Kidney epithelial cell (primary cell): ENCODE data around the gene CD53. TPM values are rescaled to one million over a fixed set of nuclear protein-coding genes. Genes with fewer than 3 reads are reported as not detected.

Source experiments
- DNase-seq: peaks from one replicate; pipeline ENCODE4 v3.0.0-alpha.2; 2010; ENCODE audit warnings: low read depth
- H3K27me3 ChIP-seq: 2 replicates; pipeline ENCODE4 v1.6.0; 2011; ENCODE audit warnings: low read length; ENCODE audit not compliant: control insufficient read depth, insufficient read depth
- H3K36me3 ChIP-seq: 2 replicates; pipeline ENCODE4 v1.5.1; 2011; ENCODE audit warnings: low read length; ENCODE audit not compliant: control insufficient read depth, insufficient read depth
- H3K4me3 ChIP-seq: 2 replicates; pipeline ENCODE4 v1.5.1; 2011; ENCODE audit warnings: low read depth, mild to moderate bottlenecking, control low read depth, low read length
- CTCF ChIP-seq: IDR thresholded peaks from 2 replicates; pipeline ENCODE4 v1.5.1; 2011; ENCODE audit warnings: mild to moderate bottlenecking, moderate library complexity, low read length, control low read depth, inconsistent platforms; ENCODE audit not compliant: insufficient read depth, poor library complexity, severe bottlenecking
- total RNA-seq: library from RNA; depleted of rRNA; stranded (reverse); fragments of >200 nt; gene quantifications from 2 replicates; pipeline ENCODE4 v1.2.3, GENCODE V29; 2015

The CD53 gene
- total RNA-seq, 1 donor from 2014 or later = not detected

DNA sequence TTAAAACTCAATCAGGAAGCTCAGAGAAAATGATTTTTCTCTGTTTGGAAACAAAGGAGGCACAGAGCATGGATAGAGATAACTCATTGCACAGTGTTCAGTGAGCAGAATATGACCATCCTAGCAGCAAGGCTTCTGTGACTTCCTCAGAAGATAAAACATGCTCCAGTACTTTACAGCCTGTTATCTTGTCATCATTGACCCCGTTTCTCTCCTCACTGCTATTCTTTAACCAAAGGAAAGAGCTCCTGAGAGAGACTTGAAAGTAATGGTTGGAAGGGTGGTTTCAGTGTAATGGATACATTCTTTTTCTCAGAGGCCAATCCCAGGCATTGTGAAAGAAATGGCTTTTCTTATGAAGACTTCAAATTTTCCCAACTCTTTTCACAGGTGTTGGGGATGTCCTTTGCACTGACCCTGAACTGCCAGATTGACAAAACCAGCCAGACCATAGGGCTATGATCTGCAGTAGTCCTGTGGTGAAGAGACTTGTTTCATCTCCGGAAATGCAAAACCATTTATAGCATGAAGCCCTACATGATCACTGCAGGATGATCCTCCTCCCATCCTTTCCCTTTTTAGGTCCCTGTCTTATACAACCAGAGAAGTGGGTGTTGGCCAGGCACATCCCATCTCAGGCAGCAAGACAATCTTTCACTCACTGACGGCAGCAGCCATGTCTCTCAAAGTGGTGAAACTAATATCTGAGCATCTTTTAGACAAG, 25.9 kb downstream of the CD53 start:
- TF ChIP-seq CTCF = no peak
- no peaks in the 10 kb centered on the region for H3K27me3 ChIP-seq
- no peak overlapping the region for H3K4me3 ChIP-seq
- DNase-seq = no peak
- no peaks in the 10 kb centered on the region for H3K36me3 ChIP-seq

DNA sequence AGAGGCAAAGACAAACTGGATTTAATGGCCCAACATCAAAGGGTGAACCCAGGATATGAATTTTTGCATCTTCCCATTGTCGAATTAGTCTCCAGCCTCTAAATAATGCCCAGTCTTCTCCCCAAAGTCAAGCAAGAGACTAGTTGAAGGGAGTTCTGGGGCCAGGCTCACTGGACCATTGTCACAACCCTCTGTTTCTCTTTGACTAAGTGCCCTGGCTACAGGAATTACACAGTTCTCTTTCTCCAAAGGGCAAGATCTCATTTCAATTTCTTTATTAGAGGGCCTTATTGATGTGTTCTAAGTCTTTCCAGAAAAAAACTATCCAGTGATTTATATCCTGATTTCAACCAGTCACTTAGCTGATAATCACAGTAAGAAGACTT, 26.5 kb downstream of the CD53 start:
- Histone ChIP-seq H3K36me3 (no peaks in the 10 kb centered on the region), H3K4me3 (no peak overlapping the region), H3K27me3 (no peaks in the 10 kb centered on the region)
- DNase-seq = no peak
- no peak for TF ChIP-seq CTCF

DNA sequence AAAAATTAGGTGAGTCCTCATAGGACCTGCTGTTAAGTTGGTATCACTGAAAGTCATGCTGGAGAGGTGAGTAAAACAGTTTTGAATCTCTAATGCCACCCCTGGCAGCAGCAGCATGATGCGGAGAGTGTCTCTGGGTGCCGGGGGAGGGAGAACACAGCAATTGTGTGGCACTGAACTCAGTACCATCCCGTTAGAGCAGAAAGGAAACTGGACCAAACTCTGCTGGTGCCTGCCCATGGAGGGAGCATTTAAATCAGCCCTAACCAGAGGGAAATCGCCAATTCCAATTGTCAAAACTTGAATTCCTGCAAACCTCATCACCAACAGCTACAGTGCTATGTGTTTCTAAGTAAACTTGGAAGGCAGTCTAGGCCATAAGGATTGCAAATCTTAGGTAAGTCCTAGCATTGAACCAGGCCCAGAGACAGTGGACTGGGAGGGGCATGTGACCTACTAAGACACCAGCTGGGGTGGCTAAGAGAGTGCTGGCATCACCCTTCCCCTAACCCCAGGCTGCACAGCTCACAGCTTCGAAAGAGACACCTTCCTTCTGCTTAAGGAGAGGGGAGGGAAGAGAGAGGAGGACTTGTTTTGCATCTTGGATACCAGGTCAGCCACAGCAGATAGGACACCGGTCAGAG, 30.0 kb downstream of the CD53 start:
- Histone ChIP-seq H3K27me3 (no peaks in the 10 kb centered on the region), H3K36me3 (no peaks in the 10 kb centered on the region), H3K4me3 (no peak overlapping the region)
- DNase-seq = no peak
- no peak for TF ChIP-seq CTCF

GRCh38 chr1:110903853-110904500, 31.0 kb downstream of the CD53 start:
- Histone ChIP-seq H3K27me3 (no peaks in the 10 kb centered on the region), H3K36me3 (no peaks in the 10 kb centered on the region), H3K4me3 (no peak overlapping the region)
- no peak for TF ChIP-seq CTCF
- DNase-seq = no peak

DNA sequence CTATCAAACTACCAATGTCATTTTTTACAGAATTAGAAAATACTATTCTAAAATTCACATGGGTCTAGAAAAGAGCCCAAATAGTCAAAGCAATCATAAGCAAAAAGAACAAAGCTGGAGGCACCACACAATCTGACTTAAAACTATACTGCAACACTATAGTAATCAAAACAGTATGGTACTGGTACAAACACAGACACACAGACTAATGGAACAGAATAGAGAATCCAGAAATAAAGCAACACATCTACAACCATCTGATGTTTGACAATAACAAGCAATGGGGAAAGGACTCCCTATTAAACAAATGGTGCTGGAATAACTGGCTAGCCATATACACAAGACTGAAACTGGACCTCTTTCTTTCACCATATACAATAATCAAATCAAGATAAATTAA, 39.8 kb downstream of the CD53 start:
- H3K36me3 ChIP-seq = no peaks in the 10 kb centered on the region
- H3K4me3 ChIP-seq = no peak overlapping the region
- H3K27me3 ChIP-seq = no peaks in the 10 kb centered on the region
- no peak for TF ChIP-seq CTCF
- DNase-seq = no peak
